ENCODE measurements around the gene CCDC192.

The CCDC192 gene

GRCh38 chr5:127963233-127963632, 260.0 kb downstream of the CCDC192 start:
- Histone ChIP-seq H3K27ac (ENCODE audit: low read length) (no peak overlapping the region), H3K4me3 (ENCODE audit: low read length) (no peak overlapping the region), H3K4me2 (ENCODE audit: low read length) (no peak overlapping the region), H3K79me2 (ENCODE audit: low read length) (no peaks in the 10 kb centered on the region), H3K9ac (ENCODE audit: low read length) (no peak overlapping the region), H3K27me3 (ENCODE audit: low read depth, low read length) (no peaks in the 10 kb centered on the region), H3K4me1 (ENCODE audit: low read length) (no peaks in the 10 kb centered on the region), H3K36me3 (replicated peaks; ENCODE audit: low read depth, low read length) (no peaks in the 10 kb centered on the region), H4K20me1 (ENCODE audit: insufficient read depth, low read length) (no peaks in the 10 kb centered on the region), H2AFZ (ENCODE audit: low read depth, low read length) (no peak overlapping the region), H3K9me3 (ENCODE audit: insufficient read depth, low read length) (no peaks in the 10 kb centered on the region)
- TF ChIP-seq EZH2phosphoT487 (IDR thresholded peaks at IDR 0.05; ENCODE audit: low read depth): no peak
- TF ChIP-seq CTCF (IDR thresholded peaks at IDR 0.05; ENCODE audit: low read depth, low read length): no peak

DNA sequence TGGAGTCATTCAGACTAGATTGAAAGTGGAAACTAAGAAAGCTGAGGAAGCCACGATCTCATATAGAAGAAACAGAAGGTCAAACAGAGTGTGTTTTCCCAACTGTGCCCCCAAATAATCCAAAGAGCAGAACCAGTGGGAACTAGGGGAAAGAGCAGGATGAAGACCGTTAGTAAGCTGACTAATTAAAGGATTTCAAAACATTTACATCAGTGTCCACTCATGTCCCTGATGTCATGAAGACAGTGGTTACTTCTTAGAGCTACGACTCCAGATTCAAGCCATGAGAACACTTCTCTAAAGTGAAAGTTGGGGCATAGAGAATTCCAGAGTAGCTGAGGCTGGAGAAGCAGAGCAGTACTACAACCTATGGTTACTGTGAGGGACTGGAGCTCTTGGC, 260.7 kb downstream of the CCDC192 start:
- Histone ChIP-seq H3K4me2 (ENCODE audit: low read length) (no peak overlapping the region), H3K79me2 (ENCODE audit: low read length) (no peaks in the 10 kb centered on the region), H3K4me3 (ENCODE audit: low read length) (no peak overlapping the region), H2AFZ (ENCODE audit: low read depth, low read length) (no peak overlapping the region), H4K20me1 (ENCODE audit: insufficient read depth, low read length) (no peaks in the 10 kb centered on the region), H3K4me1 (ENCODE audit: low read length) (no peaks in the 10 kb centered on the region), H3K36me3 (replicated peaks; ENCODE audit: low read depth, low read length) (no peaks in the 10 kb centered on the region), H3K9ac (ENCODE audit: low read length) (no peak overlapping the region), H3K27ac (ENCODE audit: low read length) (no peak overlapping the region), H3K9me3 (ENCODE audit: insufficient read depth, low read length) (no peaks in the 10 kb centered on the region), H3K27me3 (ENCODE audit: low read depth, low read length) (no peaks in the 10 kb centered on the region)
- no peak for TF ChIP-seq CTCF (IDR thresholded peaks at IDR 0.05; ENCODE audit: low read depth, low read length)
- TF ChIP-seq EZH2phosphoT487 (IDR thresholded peaks at IDR 0.05; ENCODE audit: low read depth): no peak

GRCh38 chr5:127967323-127967982, 264.3 kb downstream of the CCDC192 start:
- no peak overlapping the region for H3K4me3 ChIP-seq (ENCODE audit: low read length)
- no peak overlapping the region for H3K4me2 ChIP-seq (ENCODE audit: low read length)
- H2AFZ ChIP-seq (ENCODE audit: low read depth, low read length): no peak overlapping the region
- no peaks in the 10 kb centered on the region for H3K36me3 ChIP-seq (replicated peaks; ENCODE audit: low read depth, low read length)
- no peaks in the 10 kb centered on the region for H3K79me2 ChIP-seq (ENCODE audit: low read length)
- no peaks in the 10 kb centered on the region for H3K4me1 ChIP-seq (ENCODE audit: low read length)
- H3K27ac ChIP-seq (ENCODE audit: low read length): no peak overlapping the region
- TF ChIP-seq CTCF (IDR thresholded peaks at IDR 0.05; ENCODE audit: low read depth, low read length): no peak
- TF ChIP-seq EZH2phosphoT487 (IDR thresholded peaks at IDR 0.05; ENCODE audit: low read depth): no peak
- no peaks in the 10 kb centered on the region for H3K27me3 ChIP-seq (ENCODE audit: low read depth, low read length)
- H3K9me3 ChIP-seq (ENCODE audit: insufficient read depth, low read length): no peaks in the 10 kb centered on the region
- no peak overlapping the region for H3K9ac ChIP-seq (ENCODE audit: low read length)
- H4K20me1 ChIP-seq (ENCODE audit: insufficient read depth, low read length): no peaks in the 10 kb centered on the region

DNA sequence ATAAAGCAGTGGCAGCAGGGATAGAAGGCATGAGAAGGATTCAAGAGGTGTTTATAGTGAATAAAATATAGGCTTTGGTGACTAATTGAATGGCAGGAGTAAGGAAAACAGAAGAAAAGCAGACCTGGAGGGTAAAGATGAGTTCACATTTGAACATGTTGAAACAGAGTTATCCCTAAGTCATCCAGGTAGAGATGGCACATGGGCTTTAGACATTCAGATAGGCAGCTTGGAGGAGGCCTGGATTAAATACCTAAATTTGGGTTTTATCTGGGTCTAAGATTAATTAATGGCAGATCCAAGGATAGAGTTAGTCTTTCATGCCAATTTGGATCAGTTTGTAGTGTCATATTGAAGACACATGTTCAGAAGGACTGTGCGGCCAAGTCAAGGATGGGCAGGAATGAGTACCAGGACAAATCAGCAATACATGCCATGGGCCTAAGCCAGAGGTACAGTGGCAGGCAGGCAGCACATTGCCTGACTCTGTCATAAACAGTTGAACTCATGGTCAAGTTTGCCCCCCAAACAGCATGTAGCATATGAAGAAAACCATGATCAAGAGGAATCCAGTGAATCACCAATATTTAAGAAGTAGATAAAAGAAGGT, 264.9 kb downstream of the CCDC192 start:
- H3K4me1 ChIP-seq (ENCODE audit: low read length): no peaks in the 10 kb centered on the region
- H3K4me2 ChIP-seq (ENCODE audit: low read length): no peak overlapping the region
- no peaks in the 10 kb centered on the region for H3K79me2 ChIP-seq (ENCODE audit: low read length)
- TF ChIP-seq CTCF (IDR thresholded peaks at IDR 0.05; ENCODE audit: low read depth, low read length) (no peak), EZH2phosphoT487 (IDR thresholded peaks at IDR 0.05; ENCODE audit: low read depth) (no peak)
- H3K36me3 ChIP-seq (replicated peaks; ENCODE audit: low read depth, low read length): no peaks in the 10 kb centered on the region
- H4K20me1 ChIP-seq (ENCODE audit: insufficient read depth, low read length): no peaks in the 10 kb centered on the region
- H2AFZ ChIP-seq (ENCODE audit: low read depth, low read length): no peak overlapping the region
- no peaks in the 10 kb centered on the region for H3K27me3 ChIP-seq (ENCODE audit: low read depth, low read length)
- H3K9me3 ChIP-seq (ENCODE audit: insufficient read depth, low read length): no peaks in the 10 kb centered on the region
- H3K9ac ChIP-seq (ENCODE audit: low read length): no peak overlapping the region
- H3K4me3 ChIP-seq (ENCODE audit: low read length): no peak overlapping the region
- no peak overlapping the region for H3K27ac ChIP-seq (ENCODE audit: low read length)
